ENCODE data around the gene TEAD1. TPM values are rescaled to one million over a fixed set of nuclear protein-coding genes. Genes with fewer than 3 reads are reported as not detected.

The TEAD1 gene
- total RNA-seq, 4 donors from 2014 or later, result 86.9 to 205 (median 151) TPM

- no peak for TF ChIP-seq CTCF (IDR thresholded peaks at IDR 0.05; ENCODE audit: low read depth)
Measured at GRCh38 chr11:12922418-12922817, 248.2 kb downstream of the TEAD1 start.

- TF ChIP-seq CTCF (IDR thresholded peaks at IDR 0.05; ENCODE audit: low read depth), result no peak
Measured at GRCh38 chr11:12922980-12923507, 248.8 kb downstream of the TEAD1 start.

- no peak for TF ChIP-seq CTCF (IDR thresholded peaks at IDR 0.05; ENCODE audit: low read depth)
Measured at GRCh38 chr11:12924650-12925049, 250.4 kb downstream of the TEAD1 start.

GRCh38 chr11:12925520-12925919 is 251.3 kb downstream of the TEAD1 start:
- no peak for TF ChIP-seq CTCF (IDR thresholded peaks at IDR 0.05; ENCODE audit: low read depth)

- no peak for TF ChIP-seq CTCF (IDR thresholded peaks at IDR 0.05; ENCODE audit: low read depth)
Measured at GRCh38 chr11:12927221-12927620, 253.0 kb downstream of the TEAD1 start.

- no peak for TF ChIP-seq CTCF (IDR thresholded peaks at IDR 0.05; ENCODE audit: low read depth)
Measured at GRCh38 chr11:12927886-12928285, 253.7 kb downstream of the TEAD1 start.

GRCh38 chr11:12930850-12931249 is 256.6 kb downstream of the TEAD1 start:
- no peak for TF ChIP-seq CTCF (IDR thresholded peaks at IDR 0.05; ENCODE audit: low read depth)
